AML-193 (cell line): ENCODE results near the gene PPAT.

Source experiments
- DNase-seq, 2 experiments: peaks; one replicate each; lab custom pipeline; 2025; lab: John Stamatoyannopoulos, UW

The PPAT gene

DNA sequence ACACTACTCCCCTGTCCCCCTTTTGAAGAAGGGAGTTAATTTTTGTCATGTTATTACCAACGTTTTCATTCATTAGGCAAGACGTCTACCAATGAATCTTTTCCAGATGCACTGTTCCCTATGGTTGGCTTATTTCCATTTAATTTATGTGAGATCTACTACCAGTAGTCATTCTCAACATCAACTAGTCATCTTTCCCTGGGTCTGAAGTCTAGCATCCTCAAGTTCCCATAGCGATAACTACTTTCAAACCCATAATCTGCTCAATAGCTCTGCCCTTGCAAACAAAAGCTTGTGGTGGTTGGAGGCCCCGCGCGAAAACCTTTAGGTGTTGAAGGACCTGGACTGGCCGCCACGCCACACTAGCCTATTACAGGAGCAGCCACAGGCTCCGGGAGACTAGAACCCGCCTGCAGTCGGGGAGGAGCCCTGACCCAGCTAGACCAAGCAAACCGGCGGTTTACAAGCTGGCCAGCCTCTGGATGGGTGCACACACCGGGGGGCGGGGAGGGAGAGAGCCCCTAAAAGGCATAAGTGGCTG is 746 bp downstream of the PPAT start:
- peak; percentile 33 to 57 for DNase-seq

- DNase-seq, result no peak
Measured at GRCh38 chr4:56433280-56433679, 2.1 kb downstream of the PPAT start.

DNA sequence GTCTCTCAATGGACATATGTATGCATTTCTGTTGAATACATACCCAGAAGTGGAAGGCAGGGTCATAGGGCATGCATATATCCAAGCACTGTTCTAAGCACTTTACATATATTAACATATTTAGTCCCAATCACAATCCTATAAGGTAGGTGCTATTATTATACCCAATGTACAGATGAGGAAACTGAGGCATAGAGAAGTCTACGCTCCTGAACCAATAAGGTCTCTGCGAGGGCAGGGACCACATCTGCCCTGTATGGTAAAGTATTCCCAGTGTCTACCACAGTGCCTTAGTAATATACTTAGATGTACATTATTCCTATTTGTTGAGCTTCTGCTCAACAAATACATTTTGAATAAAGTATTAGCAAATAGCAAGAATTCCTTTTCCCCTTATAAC is 5.2 kb downstream of the PPAT start:
- DNase-seq, result no peak

DNA sequence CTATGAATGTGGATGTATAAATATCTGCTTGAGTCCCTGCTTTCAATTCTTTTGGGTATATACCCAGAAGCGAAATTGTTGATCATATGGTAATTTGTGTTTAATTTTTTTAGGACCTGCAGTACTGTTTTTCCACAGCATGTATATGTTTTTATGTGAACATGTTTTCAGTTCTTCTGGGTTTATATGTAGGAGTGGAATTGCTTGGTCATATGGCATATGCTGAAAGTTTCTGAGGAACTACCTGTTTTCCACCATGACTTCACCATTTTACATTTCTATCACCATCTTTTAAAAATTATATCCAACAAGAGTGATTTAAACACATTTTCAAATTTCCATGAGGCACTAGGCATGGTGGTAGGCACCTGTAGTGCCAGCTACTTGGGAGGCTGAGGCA is 8.2 kb downstream of the PPAT start:
- DNase-seq, result no peak

- no peak for DNase-seq
Measured at GRCh38 chr4:56426273-56426672, 9.1 kb downstream of the PPAT start.

DNA sequence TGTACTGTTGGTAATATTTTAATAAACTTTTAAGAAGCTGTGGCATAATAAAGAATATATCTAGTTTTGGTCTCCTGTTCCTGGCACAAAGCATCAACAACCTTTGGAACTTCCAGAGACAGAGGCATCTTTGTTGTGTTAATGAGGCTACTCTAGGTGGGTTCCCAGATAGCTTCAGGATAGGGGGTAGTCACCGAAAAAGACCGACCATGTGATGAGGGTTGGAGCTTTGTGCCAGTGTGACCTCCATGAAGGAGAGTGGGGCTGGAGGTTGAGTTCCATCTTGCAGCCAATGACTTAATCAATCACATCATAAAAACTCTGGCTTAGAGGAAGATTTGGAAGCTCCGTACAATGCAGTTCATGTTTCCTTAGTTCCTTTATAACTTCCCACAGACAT is 9.9 kb downstream of the PPAT start:
- no peak for DNase-seq

GRCh38 chr4:56424697-56425514 is 10.5 kb downstream of the PPAT start:
- peak; percentile 37 to 43 for DNase-seq

DNA sequence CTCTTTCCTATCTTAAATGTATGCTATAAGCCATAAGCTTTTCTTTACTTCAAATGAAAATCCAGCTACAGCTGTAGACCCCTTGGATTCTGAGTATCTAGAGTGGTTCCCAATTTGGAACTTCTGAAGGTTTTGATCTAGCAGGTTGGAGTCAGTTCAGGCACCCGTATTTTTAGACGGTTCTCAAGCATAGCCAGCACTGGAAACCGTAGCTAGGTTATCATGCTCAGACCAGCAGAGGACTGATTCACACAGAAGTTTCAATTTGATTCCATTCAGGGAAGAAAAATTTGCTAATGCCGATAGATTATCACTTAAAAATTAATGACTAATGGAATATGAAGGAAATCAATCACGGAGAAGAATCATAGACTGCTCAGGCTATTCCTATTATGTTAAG is 11.2 kb downstream of the PPAT start:
- DNase-seq, result no peak

DNA sequence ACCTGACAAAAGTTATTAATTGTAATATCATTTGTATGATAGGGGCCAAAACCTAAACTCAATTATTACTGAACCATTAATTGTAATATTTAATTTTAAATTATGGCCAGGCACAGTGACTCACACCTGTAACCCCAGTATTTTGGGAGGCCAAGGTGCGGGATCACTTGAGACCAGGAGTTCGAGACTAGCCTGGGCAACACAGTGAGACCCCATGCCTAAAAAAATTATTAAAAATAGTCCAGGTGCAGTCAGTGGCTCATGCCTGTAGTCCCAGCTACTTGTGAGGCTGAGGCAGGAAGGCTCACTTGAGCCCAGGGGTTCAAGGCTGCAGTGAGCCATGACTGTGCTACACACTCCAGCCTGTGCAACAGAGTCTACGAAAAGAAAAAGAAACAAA is 18.0 kb downstream of the PPAT start:
- DNase-seq, result no peak

DNA sequence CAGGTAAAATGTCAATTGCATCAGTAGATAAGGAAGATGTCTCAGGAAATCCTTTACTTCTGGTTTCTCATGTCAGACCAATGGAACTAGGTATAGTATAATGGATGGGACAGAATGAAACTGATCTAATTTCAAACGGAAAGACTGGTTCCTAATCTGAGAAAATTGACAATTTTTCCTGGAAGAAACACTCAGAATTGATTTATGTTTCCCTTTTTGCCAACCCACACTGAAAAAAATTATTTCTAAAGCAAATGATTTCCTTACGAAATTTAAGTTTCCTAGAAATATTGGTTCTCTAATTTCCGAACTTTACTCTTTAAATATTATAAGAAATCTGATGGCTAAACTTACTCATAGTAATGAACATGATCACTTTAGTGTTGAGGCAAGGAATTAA is 19.1 kb downstream of the PPAT start:
- DNase-seq, result no peak

DNA sequence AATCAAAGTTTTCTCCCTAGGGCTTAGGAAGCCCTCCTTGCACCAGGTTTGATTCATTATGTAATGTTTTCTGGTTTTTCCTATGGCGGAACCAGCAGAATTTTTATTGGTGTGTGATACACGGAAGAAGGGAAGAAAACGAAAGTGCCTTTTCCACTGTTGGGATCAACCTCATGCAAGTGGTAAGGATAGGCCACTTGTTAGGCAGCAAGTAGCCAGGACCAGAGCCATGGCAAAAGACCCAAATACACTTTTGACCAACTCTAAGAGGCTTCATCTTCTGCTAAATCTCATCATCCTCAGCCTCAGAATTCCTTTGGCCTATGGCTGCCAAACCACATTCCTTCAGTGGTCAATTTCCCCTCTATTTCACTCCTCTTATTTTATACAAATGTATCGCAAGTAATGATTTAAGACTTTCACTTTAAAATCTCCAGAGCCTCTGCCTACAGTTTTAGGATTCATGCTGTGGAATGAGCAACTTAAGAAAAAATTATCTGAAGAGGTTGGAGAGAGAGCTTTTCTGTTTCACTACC is 21.2 kb downstream of the PPAT start:
- DNase-seq, result no peak

- no peak for DNase-seq
Measured at GRCh38 chr4:56410247-56411062, 25.0 kb downstream of the PPAT start.

- DNase-seq, result no peak
Measured at GRCh38 chr4:56409511-56410090, 25.8 kb downstream of the PPAT start.

GRCh38 chr4:56408978-56409377 is 26.4 kb downstream of the PPAT start:
- no peak for DNase-seq

GRCh38 chr4:56406151-56406550 is 29.3 kb downstream of the PPAT start:
- no peak for DNase-seq

DNA sequence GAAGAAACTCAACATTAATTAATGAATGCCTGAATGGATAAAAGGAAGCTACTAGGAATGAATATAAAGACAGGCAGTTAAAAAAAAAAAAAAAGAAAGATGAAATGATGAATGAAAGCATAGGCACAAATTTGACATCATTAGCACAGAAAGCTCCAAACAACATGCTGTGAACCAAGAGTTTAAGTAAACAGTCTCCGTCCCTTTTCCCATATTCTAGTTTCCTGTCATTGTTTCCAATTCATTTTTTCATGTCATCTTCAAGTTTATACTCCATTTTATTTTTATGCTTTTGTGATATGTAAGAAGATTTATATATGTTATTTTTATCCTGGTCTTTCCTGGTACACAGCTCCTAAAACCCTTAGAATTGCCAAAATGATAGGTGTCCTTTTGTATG is 30.4 kb downstream of the PPAT start:
- DNase-seq, result no peak

- no peak for DNase-seq
Measured at GRCh38 chr4:56400560-56400959, 34.9 kb downstream of the PPAT start.

DNA sequence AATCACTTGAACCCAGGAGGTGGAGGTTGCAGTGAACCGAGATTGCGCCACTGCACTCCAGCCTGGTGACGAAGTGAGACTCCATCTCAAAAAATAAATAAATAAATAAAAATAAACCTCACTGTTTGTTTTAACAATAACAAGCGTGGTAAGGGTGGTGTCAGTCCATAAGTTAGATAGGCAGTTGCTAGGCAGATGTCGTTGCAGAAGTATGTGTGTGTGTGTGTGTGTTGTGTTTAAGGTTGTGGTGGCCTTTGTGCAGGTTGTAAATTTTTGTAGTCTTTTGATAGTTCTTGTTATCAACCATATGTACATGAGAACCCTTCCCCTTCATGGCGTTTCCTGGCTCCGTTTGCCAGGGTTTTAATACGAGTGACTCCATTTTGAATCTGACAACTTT is 44.1 kb downstream of the PPAT start:
- no peak for DNase-seq

- DNase-seq, result no peak
Measured at GRCh38 chr4:56389558-56389957, 45.9 kb downstream of the PPAT start.

DNA sequence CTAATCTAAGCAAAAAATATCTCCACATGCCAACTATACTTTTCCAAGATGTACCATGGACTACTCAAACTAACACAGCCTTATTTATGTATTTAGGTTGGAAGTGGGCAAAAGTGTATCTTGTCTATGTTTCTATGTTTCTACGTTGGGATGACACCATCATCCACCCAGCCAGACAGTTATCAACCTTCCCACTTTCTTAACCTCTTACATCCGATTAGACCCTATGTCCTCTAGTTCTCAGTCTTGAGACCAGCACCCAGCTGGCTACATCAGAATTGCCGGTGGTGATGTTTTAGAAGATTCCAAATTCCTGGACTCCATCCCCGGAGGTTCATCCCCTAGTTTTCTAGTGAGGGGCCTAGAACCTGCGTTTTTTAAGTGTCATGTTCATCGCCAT is 47.1 kb downstream of the PPAT start:
- DNase-seq, result no peak

- DNase-seq, result peak; percentile 81 to 82
Measured at GRCh38 chr4:56387023-56388001, 48.1 kb downstream of the PPAT start, which contains the start of gene AASDH. AASDH (minus strand) TSS chr4:56387491; CDS start chr4:56384299, 3,192 bp downstream.
